Gastroesophageal sphincter (tissue), 4 donors: ENCODE measurements around the gene CMSS1. TPM values are rescaled to one million over a fixed set of nuclear protein-coding genes. Genes with fewer than 3 reads are reported as not detected.
A peak's percentile ranks its signal among the peaks of the same experiment; 100 is the strongest.

Experiments
- ATAC-seq: fragments of 150-250 bp; one replicate; pipeline ENCODE4 v1.9.1; 2016; ENCODE audit warnings: mild to moderate bottlenecking, moderate library complexity
- H3K27ac ChIP-seq, 4 donors: fragments of 200-600 bp; sonication (generic) in 3 of 4; 1 replicate in 3 of 4; 2 replicates in 1 of 4; pipeline ENCODE4 v1.5.1; 2016 to 2019
- H3K27me3 ChIP-seq: fragments of 200-600 bp; sonication (generic); one replicate; pipeline ENCODE4 v1.5.1; 2019
- H3K36me3 ChIP-seq, 2 donors: fragments of 200-600 bp; sonication (generic); one replicate each; pipeline ENCODE4 v1.5.1; 2019; ENCODE audit warnings: control low read depth in 1 of 2
- H3K4me1 ChIP-seq, 3 donors: fragments of 200-600 bp; sonication (generic); 1 replicate in 2 of 3; 2 replicates in 1 of 3; pipeline ENCODE4 v1.5.1; 2016 to 2019; ENCODE audit warnings: control low read depth in 2 of 3
- H3K4me3 ChIP-seq, 2 donors: fragments of 200-600 bp; sonication (generic); one replicate each; pipeline ENCODE4 v1.5.1; 2019; ENCODE audit warnings: mild to moderate bottlenecking in 1 of 2, moderate library complexity in 1 of 2
- H3K9me3 ChIP-seq, 3 donors: fragments of 200-600 bp; sonication (generic); one replicate each; pipeline ENCODE4 v1.5.1; 2017 to 2019; ENCODE audit warnings: control low read depth in 2 of 3
- CTCF ChIP-seq, 4 experiments: fragments of 200-600 bp in 2 of 4; fragments of 450-650 bp in 2 of 4; sonication (generic) in 1 of 4; IDR thresholded peaks; one replicate each; pipeline ENCODE4 v1.5.1; 2017 to 2019; ENCODE audit warnings: antibody characterized with exemption in 4 of 4, mild to moderate bottlenecking in 2 of 4, moderate library complexity in 2 of 4
- EP300 ChIP-seq: sonication (generic); formaldehyde crosslinking; IDR thresholded peaks from one replicate; pipeline ENCODE4 v1.6.1; 2017; ENCODE audit warnings: antibody characterized with exemption, mild to moderate bottlenecking
- POLR2A ChIP-seq, 2 donors: fragments of 450-650 bp; IDR thresholded peaks; one replicate each; pipeline ENCODE4 v1.6.1; 2017; ENCODE audit warnings: antibody characterized with exemption in 2 of 2, mild to moderate bottlenecking in 2 of 2, moderate library complexity in 1 of 2
- POLR2AphosphoS5 ChIP-seq: sonication (generic); formaldehyde crosslinking; IDR thresholded peaks from one replicate; pipeline ENCODE4 v1.6.1; 2017; ENCODE audit warnings: antibody characterized with exemption
- WGBS, 2 donors: methylation state at CpG; one replicate each; pipeline ENCODE4 v1.1.5; 2018; ENCODE audit warnings: low coverage in 1 of 2; 5-methylcytosine and 5-hydroxymethylcytosine counted together
- total RNA-seq, 4 donors: library from RNA; depleted of rRNA; stranded (reverse); fragments of >200 nt; gene quantifications; one replicate each; pipeline ENCODE4 v1.1.0, GENCODE V29; 2016

The CMSS1 gene
- total RNA-seq, 4 donors from 2014 or later = 15.2 to 20.8 (median 16.6) TPM

- no peaks in the 10 kb centered on the region for H3K36me3 ChIP-seq
- H3K27me3 ChIP-seq = no peaks in the 10 kb centered on the region
- TF ChIP-seq POLR2A (IDR thresholded peaks at IDR 0.05) (no peak), POLR2AphosphoS5 (no peak), CTCF (IDR thresholded peaks at IDR 0.05) (no peak), EP300 (no peak)
- peaks cover 0 to 11% (median 0%) of the 10 kb centered on the region in 3 donors for H3K9me3 ChIP-seq
- H3K4me1 ChIP-seq = peaks cover 0 to 23% (median 5%) of the 10 kb centered on the region in 3 donors
- H3K4me3 ChIP-seq = no peak overlapping the region
- 13 to 15% methylated on average over 1 of the region's 1 CpG for WGBS, 2 donors
- no peak for ATAC-seq
- H3K27ac ChIP-seq = peak overlapping the region; percentile 3 to 64 (median 56)
Measured at GRCh38 chr3:100216713-100217112, 399.1 kb downstream of the CMSS1 start.

- peaks cover 0 to 11% (median 0%) of the 10 kb centered on the region in 3 donors for H3K9me3 ChIP-seq
- no peak for TF ChIP-seq POLR2A (IDR thresholded peaks at IDR 0.05)
- TF ChIP-seq POLR2AphosphoS5 = no peak
- no peak for TF ChIP-seq CTCF (IDR thresholded peaks at IDR 0.05)
- no peak for TF ChIP-seq EP300
- no peaks in the 10 kb centered on the region for H3K27me3 ChIP-seq
- no peaks in the 10 kb centered on the region for H3K36me3 ChIP-seq
- no peak overlapping the region for H3K4me3 ChIP-seq
- H3K4me1 ChIP-seq = peaks cover 0 to 13% (median 5%) of the 10 kb centered on the region in 3 donors
- WGBS, 2 donors = 100% methylated on average over 1 of the region's 1 CpG
- no peak for ATAC-seq
- no peak overlapping the region for H3K27ac ChIP-seq
Measured at GRCh38 chr3:100221159-100221558, 403.5 kb downstream of the CMSS1 start.

GRCh38 chr3:100225193-100225592 is 407.5 kb downstream of the CMSS1 start:
- Histone ChIP-seq H3K4me1 (peaks cover 0 to 10% (median 0%) of the 10 kb centered on the region in 3 donors), H3K27me3 (no peaks in the 10 kb centered on the region), H3K4me3 (no peak overlapping the region), H3K27ac (no peak overlapping the region), H3K36me3 (no peaks in the 10 kb centered on the region), H3K9me3 (no peaks in the 10 kb centered on the region)
- 89 to 95% methylated on average over 6 to 26 of the region's 26 CpGs for WGBS, 2 donors
- ATAC-seq = no peak
- TF ChIP-seq EP300 = no peak

- H3K9me3 ChIP-seq = no peaks in the 10 kb centered on the region
- H3K27ac ChIP-seq = no peak overlapping the region
- no peaks in the 10 kb centered on the region for H3K27me3 ChIP-seq
- H3K4me3 ChIP-seq = no peak overlapping the region
- no peak for ATAC-seq
- TF ChIP-seq POLR2A (IDR thresholded peaks at IDR 0.05) (no peak), EP300 (no peak), CTCF (IDR thresholded peaks at IDR 0.05) (no peak)
- WGBS, 2 donors = 81 to 98% methylated on average over 6 to 8 of the region's 8 CpGs
- peaks cover 0 to 10% (median 0%) of the 10 kb centered on the region in 3 donors for H3K4me1 ChIP-seq
- no peaks in the 10 kb centered on the region for H3K36me3 ChIP-seq
Measured at GRCh38 chr3:100225883-100226282, 408.2 kb downstream of the CMSS1 start.

GRCh38 chr3:100226712-100227429 is 409.2 kb downstream of the CMSS1 start:
- Histone ChIP-seq H3K9me3 (no peaks in the 10 kb centered on the region), H3K4me1 (peaks cover 0 to 10% (median 0%) of the 10 kb centered on the region in 3 donors), H3K36me3 (no peaks in the 10 kb centered on the region), H3K27ac (peak overlapping the region in 1 of 4 donors; percentile 4), H3K27me3 (no peaks in the 10 kb centered on the region), H3K4me3 (no peak overlapping the region)
- ATAC-seq = no peak
- no peak for TF ChIP-seq POLR2AphosphoS5
- TF ChIP-seq CTCF (IDR thresholded peaks at IDR 0.05) = no peak
- TF ChIP-seq EP300 = no peak
- TF ChIP-seq POLR2A (IDR thresholded peaks at IDR 0.05) = no peak
- WGBS, 2 donors = 44 to 53% methylated on average over 6 of the region's 6 CpGs
